Right renal pelvis (tissue), 4 donors: ENCODE measurements around the gene OTOG. TPM values are rescaled to one million over a fixed set of nuclear protein-coding genes. Genes with fewer than 3 reads are reported as not detected.

ENCODE experiments used
- DNase-seq, 4 donors: peaks; one replicate each; pipeline ENCODE4 v3.0.0-alpha.2; 2013; ENCODE audit warnings: low read depth in 4 of 4, low spot score in 3 of 4, missing footprints in 1 of 4
- polyA plus RNA-seq, 4 donors: library from polyadenylated mRNA; unstranded; fragments of 120-200 nt; gene quantifications; one replicate each; pipeline ENCODE4 v1.2.1, GENCODE V29; 2013; ENCODE audit not compliant: insufficient read length in 4 of 4

Gene OTOG
- polyA plus RNA-seq, 4 donors = 0.25 to 0.54 (median 0.34) TPM

DNA sequence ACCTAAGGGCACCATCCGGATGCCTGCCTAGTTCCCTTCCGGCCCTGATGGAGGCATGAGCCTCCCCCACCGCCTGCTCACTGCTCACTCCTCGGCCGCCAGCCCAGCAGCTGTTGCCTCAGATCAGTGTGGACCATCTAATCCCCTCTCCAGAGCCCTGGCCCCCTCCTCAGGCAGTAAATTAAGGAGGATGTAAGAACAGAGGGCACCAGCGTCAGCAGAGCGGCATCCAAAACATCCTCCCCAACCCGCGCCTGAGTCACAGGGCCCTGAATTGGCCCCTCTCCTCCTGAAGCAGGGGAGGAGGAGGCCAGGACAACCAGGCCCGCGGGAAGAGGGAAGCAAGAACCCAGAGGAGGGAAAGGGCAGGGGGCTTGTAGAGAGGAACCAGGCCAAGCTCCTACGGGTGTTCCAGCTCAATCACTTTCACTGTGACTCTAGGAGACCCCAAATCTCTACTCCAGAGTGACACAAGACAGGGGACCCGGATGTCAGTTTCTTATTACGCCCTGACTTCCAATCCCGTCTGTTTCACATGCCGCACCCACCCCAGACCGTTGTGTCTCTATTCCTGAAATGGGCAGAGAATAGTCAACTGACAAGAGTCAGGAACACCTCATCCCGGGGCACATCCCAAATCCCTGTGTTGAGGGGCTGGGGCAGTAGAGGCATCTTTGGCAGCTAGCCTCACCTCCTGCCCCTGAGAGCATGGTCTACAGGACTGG is 141.0 kb downstream of the OTOG start:
- no peak for DNase-seq

DNA sequence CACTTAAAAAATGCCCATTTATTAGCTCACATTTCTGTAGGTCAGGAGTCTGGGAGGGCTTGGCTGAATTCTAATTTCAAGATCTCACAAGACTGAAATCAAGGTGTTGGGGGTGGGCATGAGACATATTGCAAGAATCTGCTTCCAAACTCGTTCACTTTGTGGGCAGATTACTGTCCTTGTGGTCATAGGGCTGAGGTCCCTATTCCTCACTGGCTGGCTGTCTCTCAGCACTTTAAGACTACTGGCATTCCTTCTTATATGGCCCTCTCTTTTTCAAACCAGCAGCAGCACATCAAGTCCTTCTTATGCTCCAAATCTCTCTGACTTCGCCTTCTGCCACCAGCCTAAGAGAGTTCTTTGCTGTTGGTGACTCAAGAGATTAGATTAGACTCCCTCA is 144.5 kb downstream of the OTOG start:
- no peak for DNase-seq

DNA sequence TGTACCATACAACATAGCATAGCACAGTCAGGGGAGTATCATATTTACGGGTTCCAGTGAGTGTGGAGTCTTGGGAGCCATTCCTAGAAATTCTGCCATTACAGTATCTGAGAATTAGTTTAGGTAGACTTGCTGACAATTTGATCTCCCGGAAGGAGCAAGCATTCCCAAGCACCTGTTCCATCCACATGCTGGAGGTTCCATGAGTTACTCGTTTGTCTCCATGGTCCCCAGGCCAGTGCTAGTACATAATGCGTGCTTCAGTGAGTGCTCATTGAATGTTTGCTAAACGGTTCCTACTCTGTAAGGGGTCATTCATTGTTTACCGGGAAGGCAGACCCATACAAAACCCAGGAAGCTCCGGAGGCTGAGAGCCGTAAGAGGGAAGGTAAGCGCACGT is 144.9 kb downstream of the OTOG start:
- no peak for DNase-seq

DNA sequence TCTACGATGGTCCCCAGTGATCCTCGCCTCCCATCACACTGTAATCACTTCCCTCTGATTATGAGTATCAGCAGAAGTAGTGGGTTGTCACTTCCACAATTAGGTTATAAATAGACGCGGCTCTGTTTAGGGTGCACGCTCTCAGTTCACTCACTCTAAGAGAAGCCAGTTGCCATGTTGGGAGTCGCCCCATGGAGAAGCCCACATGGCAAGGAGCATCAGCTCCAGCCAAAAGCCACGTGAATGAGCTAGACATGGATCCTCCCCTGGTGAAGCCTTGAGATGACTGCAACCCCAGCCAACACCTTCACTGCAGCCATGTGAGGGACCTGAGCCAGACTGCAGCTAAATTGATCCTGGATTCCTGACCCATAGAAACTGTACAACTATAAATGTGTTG is 145.9 kb downstream of the OTOG start:
- no peak for DNase-seq

DNA sequence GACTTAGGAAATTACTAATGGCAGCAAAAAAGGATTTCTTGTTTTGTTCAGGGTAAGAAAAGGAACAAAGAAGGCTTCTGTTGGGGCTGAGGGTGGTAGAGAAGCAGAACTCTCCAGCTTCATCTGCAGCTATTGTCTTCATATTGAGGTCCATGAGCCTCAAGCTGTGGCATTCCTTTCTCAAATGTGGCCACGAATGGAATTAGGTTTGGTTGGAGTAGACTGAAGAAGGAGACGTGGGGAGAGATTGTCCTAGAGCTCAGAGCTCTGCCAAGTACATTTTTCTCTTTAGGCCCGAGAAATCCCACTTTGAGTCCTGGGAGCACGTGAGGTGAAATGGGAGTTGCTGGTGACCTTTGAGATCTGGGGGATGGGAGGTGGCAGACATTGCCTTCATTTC is 146.5 kb downstream of the OTOG start:
- no peak for DNase-seq

DNA sequence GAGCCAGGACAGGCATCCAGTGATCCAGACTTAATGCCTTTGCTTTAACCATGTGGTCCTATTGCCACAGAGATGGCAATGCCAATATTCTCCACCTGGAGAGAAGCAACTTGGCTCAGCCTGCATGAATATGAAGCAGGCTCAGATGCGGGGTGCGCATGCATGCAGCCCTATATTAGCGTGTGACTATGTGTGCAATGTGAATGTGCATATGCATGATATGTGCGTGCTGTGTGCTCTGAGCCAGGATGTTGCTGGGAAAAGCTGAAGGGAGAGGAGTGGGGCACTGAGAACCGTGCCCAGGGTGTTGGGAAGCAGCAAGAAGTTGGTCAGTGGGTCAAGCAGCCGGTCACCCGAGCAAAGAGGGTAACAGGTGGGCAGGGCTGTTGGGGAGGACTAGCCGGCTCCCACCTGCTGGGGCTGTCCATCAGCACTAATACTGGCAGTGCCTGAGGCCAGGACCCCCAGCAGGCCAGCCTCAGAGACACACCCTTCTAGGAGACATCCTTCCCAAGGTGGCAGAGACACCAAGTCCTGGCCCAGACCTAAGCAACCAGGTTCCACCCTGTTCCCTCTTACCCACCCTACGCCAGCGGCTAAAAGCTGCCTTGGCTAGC is 147.5 kb downstream of the OTOG start:
- no peak for DNase-seq

DNA sequence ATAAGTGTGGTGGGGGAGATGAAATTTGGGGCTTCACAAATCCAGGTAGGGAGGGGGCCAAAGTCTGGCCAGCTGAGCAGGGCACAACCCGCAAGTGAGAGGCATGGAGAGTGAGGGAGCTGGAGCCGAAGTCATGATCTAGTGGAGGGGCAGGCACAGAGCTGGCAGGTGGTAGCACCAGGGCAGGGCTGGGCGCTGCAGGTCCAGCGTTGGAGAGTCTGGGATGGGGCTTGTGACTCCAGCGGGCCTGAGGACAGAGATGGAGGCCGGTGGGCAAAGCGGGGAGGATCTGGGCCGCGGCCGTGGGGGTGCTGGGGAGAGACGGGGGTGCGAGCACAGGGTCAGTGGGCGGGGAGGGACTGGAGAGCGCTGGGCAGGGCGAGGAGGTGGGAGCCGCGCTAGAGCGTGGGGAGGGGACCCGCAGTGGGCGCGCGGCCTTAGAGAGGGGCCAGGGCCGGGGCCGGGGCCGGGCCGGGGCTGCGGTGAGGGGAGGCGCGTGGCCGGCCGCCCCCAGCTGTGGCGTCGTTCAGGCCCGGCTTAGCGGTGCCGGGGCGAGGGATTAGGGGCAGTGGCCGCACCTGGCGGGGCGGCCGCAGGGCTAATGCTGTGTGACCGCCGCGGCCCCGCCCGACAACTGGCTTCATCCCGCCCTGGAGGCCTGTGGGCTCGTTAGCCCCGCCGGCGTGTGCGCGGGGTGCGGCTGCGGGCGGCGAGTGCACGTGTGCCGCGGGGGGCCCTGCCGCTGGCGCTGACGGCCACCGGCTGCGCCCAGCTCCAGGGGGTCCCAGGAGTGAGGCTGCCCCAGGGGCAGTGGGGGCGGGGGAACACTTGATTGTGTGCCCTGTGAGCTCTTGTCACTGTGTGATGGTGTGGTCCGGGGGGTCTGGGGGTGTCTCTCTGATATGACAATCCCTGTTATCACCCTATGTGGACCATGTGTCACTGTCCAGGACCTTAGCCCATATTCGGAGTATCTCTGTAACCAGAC is 148.7 kb downstream of the OTOG start:
- no peak for DNase-seq

DNA sequence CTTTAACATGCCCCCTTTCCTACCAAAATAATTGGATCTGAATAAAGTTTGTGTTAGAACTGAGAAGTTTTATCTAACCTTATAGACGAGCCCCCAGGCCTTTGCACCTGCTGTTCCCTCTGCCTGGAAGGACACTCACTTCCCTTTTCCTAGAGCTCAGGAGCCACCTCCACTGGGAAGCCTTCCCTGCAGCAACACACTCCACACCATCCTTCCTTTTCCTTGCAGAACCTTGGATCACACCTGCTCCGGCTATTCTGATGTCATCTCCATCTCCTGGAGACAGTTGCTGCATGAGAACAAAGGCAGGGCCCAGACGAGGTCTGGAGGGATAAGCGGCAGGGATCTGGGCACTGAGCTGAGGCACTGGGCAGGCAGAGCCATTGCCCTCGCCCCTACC is 149.7 kb downstream of the OTOG start:
- no peak for DNase-seq

Other genes with a start within 250 kb of the OTOG start
- gene NCR3LG1, start 195.5 kb upstream of the OTOG start, polyA plus RNA-seq = 1 to 10 TPM; 1.2 to 1.6 (median 1.3) TPM
- gene KCNJ11, start 158.6 kb upstream of the OTOG start, polyA plus RNA-seq = 1 to 10 TPM; 2.1 to 3.5 (median 3.0) TPM
- gene ABCC8, start 70.4 kb upstream of the OTOG start, polyA plus RNA-seq = 1 to 10 TPM in 2 of 4 donors, under 1 TPM in 2; 0.53 to 3.5 (median 1.3) TPM
- 10 to 100 TPM; 56.0 to 68.1 (median 65.4) TPM for gene USH1C, start 2.8 kb upstream of the OTOG start, polyA plus RNA-seq
- gene MYOD1, start 172.3 kb downstream of the OTOG start, polyA plus RNA-seq = not detected
- gene KCNC1, start 187.5 kb downstream of the OTOG start, polyA plus RNA-seq = 1 to 10 TPM in 1 of 4 donors, under 1 TPM in 3; 0.59 to 1.2 (median 0.85) TPM